ENCODE results near the gene YAP1.

Gene YAP1

DNA sequence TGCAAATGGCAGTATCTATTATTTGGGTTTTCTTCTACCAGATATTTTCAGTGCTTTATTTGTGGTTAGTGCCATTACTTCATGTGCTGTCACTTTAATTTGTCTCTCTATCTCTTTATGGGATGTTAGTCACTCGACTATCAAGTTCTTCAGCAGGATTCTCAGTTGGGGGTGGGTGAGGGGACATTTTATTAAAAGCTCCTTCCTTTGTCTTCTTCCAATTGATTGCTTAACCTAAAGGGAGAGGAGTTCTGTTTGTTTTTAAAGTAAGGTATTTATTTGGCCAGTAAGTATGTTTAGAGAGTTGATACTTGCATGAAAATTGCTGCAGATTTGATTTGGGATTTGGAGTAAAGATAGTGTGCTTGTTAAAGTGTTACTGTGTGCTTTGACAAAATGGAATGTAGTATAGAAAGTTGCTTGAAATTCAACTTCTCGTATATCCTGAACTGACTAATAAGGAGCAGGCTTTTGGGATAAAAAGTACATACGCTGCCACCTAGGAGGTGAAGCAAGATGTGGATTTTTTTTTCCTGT lies 10.3 kb downstream of the YAP1 start:
- no peak for DNase-seq (ENCODE audit: low read depth in 1 of 2, low spot score in 1 of 2)
- peaks cover 9% of the 10 kb centered on the region for H3K27me3 ChIP-seq (ENCODE audit: insufficient read depth, poor library complexity, severe bottlenecking)
- H3K27ac ChIP-seq (replicated peaks): no peak overlapping the region
- TF ChIP-seq CTCF (IDR thresholded peaks at IDR 0.05; ENCODE audit: insufficient read depth, low read length) (no peak), SPI1 (IDR thresholded peaks at IDR 0.05; ENCODE audit: borderline replicate concordance, low read depth) (no peak), POLR2AphosphoS5 (IDR thresholded peaks at IDR 0.05; ENCODE audit: low read depth) (no peak), REST (IDR thresholded peaks at IDR 0.05; ENCODE audit: insufficient replicate concordance, low read depth) (no peak), GABPA (IDR thresholded peaks at IDR 0.05; ENCODE audit: low read depth) (no peak)
- no peak overlapping the region for H3K4me3 ChIP-seq (replicated peaks; ENCODE audit: insufficient read depth, low read length)

GRCh38 chr11:102121329-102121728 lies 11.1 kb downstream of the YAP1 start:
- peaks cover 3% of the 10 kb centered on the region for H3K27me3 ChIP-seq (ENCODE audit: insufficient read depth, poor library complexity, severe bottlenecking)

More at GRCh38 chr11:102121329-102121728, 11.1 kb downstream of the YAP1 start:
- DNase-seq (ENCODE audit: low read depth in 1 of 2, low spot score in 1 of 2): no peak
- TF ChIP-seq POLR2AphosphoS5 (IDR thresholded peaks at IDR 0.05; ENCODE audit: low read depth): no peak
- TF ChIP-seq CTCF (IDR thresholded peaks at IDR 0.05; ENCODE audit: insufficient read depth, low read length): no peak
- no peak for TF ChIP-seq GABPA (IDR thresholded peaks at IDR 0.05; ENCODE audit: low read depth)
- TF ChIP-seq SPI1 (IDR thresholded peaks at IDR 0.05; ENCODE audit: borderline replicate concordance, low read depth): no peak
- no peak for TF ChIP-seq REST (IDR thresholded peaks at IDR 0.05; ENCODE audit: insufficient replicate concordance, low read depth)
- Histone ChIP-seq H3K4me3 (replicated peaks; ENCODE audit: insufficient read depth, low read length) (no peak overlapping the region), H3K27ac (replicated peaks) (no peak overlapping the region)

Measured in HL-60 (cell line).